Neural progenitor cell (in vitro differentiated cells): ENCODE results near the gene SRRM5. TPM values are rescaled to one million over a fixed set of nuclear protein-coding genes. Genes with fewer than 3 reads are reported as not detected.
A peak's percentile ranks its signal among the peaks of the same experiment; 100 is the strongest.

Experiments
- DNase-seq: peaks from one replicate; pipeline ENCODE4 v3.0.0-alpha.2; 2016; ENCODE audit warnings: low spot score
- H2AFZ ChIP-seq: fragments of 200-600 bp; sonication (generic); replicated peaks from 2 replicates; pipeline ENCODE4 v1.6.1; 2016; ENCODE audit warnings: antibody characterized with exemption
- H3F3A ChIP-seq: fragments of 200-600 bp; sonication (generic); 2 replicates; pipeline ENCODE4 v1.6.1; 2016; ENCODE audit warnings: antibody characterized with exemption, low read depth
- H3K27ac ChIP-seq: fragments of 200-600 bp; sonication (generic); 2 replicates; pipeline ENCODE4 v1.5.1; 2016; ENCODE audit warnings: mild to moderate bottlenecking
- H3K27me3 ChIP-seq: fragments of 200-600 bp; sonication (generic); 2 replicates; pipeline ENCODE4 v1.6.1; 2016; ENCODE audit warnings: mild to moderate bottlenecking, moderate library complexity
- H3K36me3 ChIP-seq: fragments of 200-600 bp; sonication (generic); 2 replicates; pipeline ENCODE4 v1.5.1; 2016
- H3K4me1 ChIP-seq: fragments of 200-600 bp; sonication (generic); 2 replicates; pipeline ENCODE4 v1.6.1; 2016; ENCODE audit warnings: mixed run types
- H3K4me2 ChIP-seq: fragments of 200-600 bp; sonication (generic); 2 replicates; pipeline ENCODE4 v1.6.1; 2016
- H3K4me3 ChIP-seq: fragments of 200-600 bp; sonication (generic); 2 replicates; pipeline ENCODE4 v1.5.1; 2016
- H3K79me2 ChIP-seq: fragments of 200-600 bp; sonication (generic); 2 replicates; pipeline ENCODE4 v1.6.1; 2016; ENCODE audit warnings: low read depth
- H3K9ac ChIP-seq: fragments of 200-600 bp; sonication (generic); 2 replicates; pipeline ENCODE4 v1.6.1; 2016
- H3K9me3 ChIP-seq: fragments of 200-600 bp; sonication (generic); 2 replicates; pipeline ENCODE4 v1.5.1; 2016; ENCODE audit warnings: low read depth
- H4K20me1 ChIP-seq: fragments of 200-600 bp; sonication (generic); 2 replicates; pipeline ENCODE4 v1.6.1; 2016; ENCODE audit warnings: low read depth
- H3K27ac Mint-ChIP-seq: 3 replicates; pipeline ENCODE4 v1.8.0; 2021; ENCODE audit warnings: mixed read lengths
- H3K27me3 Mint-ChIP-seq: 2 replicates; pipeline ENCODE4 v1.8.0; 2022; ENCODE audit warnings: low read depth, mild to moderate bottlenecking, inconsistent platforms, moderate library complexity, mixed read lengths; ENCODE audit not compliant: insufficient read depth
- H3K36me3 Mint-ChIP-seq: 3 replicates; pipeline ENCODE4 v1.8.0; 2021; ENCODE audit warnings: mixed read lengths
- H3K4me1 Mint-ChIP-seq: 3 replicates; pipeline ENCODE4 v1.8.0; 2021; ENCODE audit warnings: mixed read lengths
- H3K4me3 Mint-ChIP-seq: 3 replicates; pipeline ENCODE4 v1.8.0; 2021; ENCODE audit warnings: mild to moderate bottlenecking, moderate library complexity, mixed read lengths
- H3K9me3 Mint-ChIP-seq: 3 replicates; pipeline ENCODE4 v1.8.0; 2020; ENCODE audit warnings: mixed read lengths
- EZH2 ChIP-seq: fragments of 200-600 bp; sonication (generic); IDR thresholded peaks from 2 replicates; pipeline ENCODE4 v1.6.1; 2017; ENCODE audit warnings: antibody characterized with exemption, mild to moderate bottlenecking, moderate library complexity
- EZH2phosphoT487 ChIP-seq: fragments of 200-600 bp; sonication (generic); IDR thresholded peaks from 2 replicates; pipeline ENCODE4 v1.6.1; 2017; ENCODE audit warnings: antibody characterized with exemption
- total RNA-seq: library from RNA; depleted of rRNA; stranded (reverse); fragments of >200 nt; gene quantifications from 2 replicates; pipeline ENCODE4 v1.2.3, GENCODE V29; 2015; ENCODE audit warnings: low replicate concordance
- TF ChIP-seq, protein P1 (sequence below): fragments of 200-600 bp; sonication (generic); IDR thresholded peaks from 2 replicates; pipeline ENCODE4 v1.5.1; 2017; ENCODE audit warnings: antibody characterized with exemption, mild to moderate bottlenecking

Gene SRRM5
- total RNA-seq, 1 donor from 2014 or later = not detected

DNA sequence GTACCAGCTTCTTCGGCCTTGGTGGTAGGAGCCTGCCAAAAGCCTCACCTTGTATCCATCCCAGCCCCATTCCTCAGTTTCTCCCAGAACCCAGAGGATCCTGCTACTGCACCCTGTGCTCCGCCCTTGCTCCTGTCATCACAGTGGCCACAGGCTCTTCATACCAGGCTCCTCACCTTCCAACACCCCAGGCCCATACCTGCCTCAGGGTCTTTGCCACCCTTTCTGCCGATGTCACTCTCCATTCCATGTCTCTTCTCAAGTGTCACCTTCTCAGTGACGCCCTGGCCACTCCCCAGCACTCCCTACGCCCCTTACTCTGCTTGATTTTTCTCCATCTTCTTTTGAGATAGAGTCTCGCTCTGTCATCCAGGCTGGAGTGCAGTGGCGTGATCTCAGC is 2.0 kb upstream of the SRRM5 start:
- Mint-ChIP-seq H3K27ac (no peak overlapping the region), H3K9me3 (no peaks in the 10 kb centered on the region), H3K27me3 (peaks cover 3% of the 10 kb centered on the region), H3K36me3 (peaks cover 35% of the 10 kb centered on the region), H3K4me3 (no peak overlapping the region), H3K4me1 (peaks cover 12% of the 10 kb centered on the region)
- TF ChIP-seq EZH2phosphoT487 (no peak), EZH2 (no peak)
- H3K36me3 ChIP-seq = no peaks in the 10 kb centered on the region
- H3K79me2 ChIP-seq = peaks cover 43% of the 10 kb centered on the region
- H3K4me3 ChIP-seq = no peak overlapping the region
- no peaks in the 10 kb centered on the region for H3K9me3 ChIP-seq
- H3K4me1 ChIP-seq = no peaks in the 10 kb centered on the region
- H3F3A ChIP-seq = no peaks in the 10 kb centered on the region
- no peak overlapping the region for H3K4me2 ChIP-seq
- H3K27me3 ChIP-seq = no peaks in the 10 kb centered on the region
- H2AFZ ChIP-seq = no peak overlapping the region
- H4K20me1 ChIP-seq = peaks cover 6% of the 10 kb centered on the region
- H3K9ac ChIP-seq = no peak overlapping the region
- H3K27ac ChIP-seq = no peak overlapping the region
- DNase-seq = no peak

DNA sequence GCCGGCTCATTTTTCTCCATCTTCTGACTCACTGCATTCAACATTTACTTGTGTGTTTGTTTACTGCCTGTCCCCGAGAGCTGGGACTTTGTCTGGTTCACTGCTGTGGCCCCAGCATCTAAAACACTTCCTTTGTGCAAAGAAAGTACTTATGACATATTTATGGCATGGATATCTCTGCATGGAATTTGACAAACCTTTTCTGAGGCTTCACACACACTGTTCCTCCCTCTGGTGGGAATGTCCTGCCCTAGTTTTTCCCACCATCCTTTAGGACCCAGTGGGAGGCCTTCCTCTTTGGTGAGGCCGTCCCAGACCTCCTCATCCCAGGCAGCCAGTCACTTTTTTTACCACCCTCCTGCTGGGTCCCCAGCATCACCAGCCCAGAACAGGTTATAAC is 1.4 kb upstream of the SRRM5 start:
- no peak overlapping the region for H3K4me3 ChIP-seq
- H3K9ac ChIP-seq = peak overlapping the region; percentile 49
- Mint-ChIP-seq H3K27me3 (peaks cover 2% of the 10 kb centered on the region), H3K27ac (peak overlapping the region; percentile 28), H3K4me3 (no peak overlapping the region), H3K9me3 (no peaks in the 10 kb centered on the region), H3K36me3 (peaks cover 35% of the 10 kb centered on the region), H3K4me1 (peaks cover 12% of the 10 kb centered on the region)
- H3K79me2 ChIP-seq = peaks cover 49% of the 10 kb centered on the region
- H3K27me3 ChIP-seq = no peaks in the 10 kb centered on the region
- H4K20me1 ChIP-seq = peaks cover 6% of the 10 kb centered on the region
- H3K27ac ChIP-seq = no peak overlapping the region
- H3K36me3 ChIP-seq = no peaks in the 10 kb centered on the region
- no peaks in the 10 kb centered on the region for H3K9me3 ChIP-seq
- no peak overlapping the region for H2AFZ ChIP-seq
- H3K4me2 ChIP-seq = no peak overlapping the region
- TF ChIP-seq EZH2 = no peak
- TF ChIP-seq EZH2phosphoT487 = no peak
- TF ChIP-seq, protein P1, sequence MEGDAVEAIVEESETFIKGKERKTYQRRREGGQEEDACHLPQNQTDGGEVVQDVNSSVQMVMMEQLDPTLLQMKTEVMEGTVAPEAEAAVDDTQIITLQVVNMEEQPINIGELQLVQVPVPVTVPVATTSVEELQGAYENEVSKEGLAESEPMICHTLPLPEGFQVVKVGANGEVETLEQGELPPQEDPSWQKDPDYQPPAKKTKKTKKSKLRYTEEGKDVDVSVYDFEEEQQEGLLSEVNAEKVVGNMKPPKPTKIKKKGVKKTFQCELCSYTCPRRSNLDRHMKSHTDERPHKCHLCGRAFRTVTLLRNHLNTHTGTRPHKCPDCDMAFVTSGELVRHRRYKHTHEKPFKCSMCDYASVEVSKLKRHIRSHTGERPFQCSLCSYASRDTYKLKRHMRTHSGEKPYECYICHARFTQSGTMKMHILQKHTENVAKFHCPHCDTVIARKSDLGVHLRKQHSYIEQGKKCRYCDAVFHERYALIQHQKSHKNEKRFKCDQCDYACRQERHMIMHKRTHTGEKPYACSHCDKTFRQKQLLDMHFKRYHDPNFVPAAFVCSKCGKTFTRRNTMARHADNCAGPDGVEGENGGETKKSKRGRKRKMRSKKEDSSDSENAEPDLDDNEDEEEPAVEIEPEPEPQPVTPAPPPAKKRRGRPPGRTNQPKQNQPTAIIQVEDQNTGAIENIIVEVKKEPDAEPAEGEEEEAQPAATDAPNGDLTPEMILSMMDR = no peak
- H3K4me1 ChIP-seq = no peaks in the 10 kb centered on the region
- no peak for DNase-seq
- H3F3A ChIP-seq = no peaks in the 10 kb centered on the region

DNA sequence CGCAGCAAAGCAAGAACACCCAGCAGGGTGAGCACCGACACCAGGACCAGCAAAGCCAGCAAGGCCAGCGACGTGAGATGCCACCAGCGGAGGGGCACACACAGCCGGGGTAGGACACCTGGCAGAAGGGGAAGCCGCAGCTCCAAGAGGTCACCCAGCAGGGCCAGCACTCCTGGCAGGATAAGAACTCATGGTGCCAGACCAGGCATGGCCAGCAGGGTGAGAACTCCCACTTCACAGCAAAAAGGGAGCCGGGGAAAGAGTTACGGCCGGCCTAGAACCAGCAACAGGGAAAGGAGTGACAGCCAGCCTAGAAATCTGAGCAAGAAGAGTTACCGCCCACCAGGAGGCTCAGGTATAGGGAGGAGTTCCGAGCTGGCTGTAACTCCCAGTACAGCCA is 486 bp downstream of the SRRM5 start:
- peaks cover 68% of the 10 kb centered on the region for H3K79me2 ChIP-seq

DNA sequence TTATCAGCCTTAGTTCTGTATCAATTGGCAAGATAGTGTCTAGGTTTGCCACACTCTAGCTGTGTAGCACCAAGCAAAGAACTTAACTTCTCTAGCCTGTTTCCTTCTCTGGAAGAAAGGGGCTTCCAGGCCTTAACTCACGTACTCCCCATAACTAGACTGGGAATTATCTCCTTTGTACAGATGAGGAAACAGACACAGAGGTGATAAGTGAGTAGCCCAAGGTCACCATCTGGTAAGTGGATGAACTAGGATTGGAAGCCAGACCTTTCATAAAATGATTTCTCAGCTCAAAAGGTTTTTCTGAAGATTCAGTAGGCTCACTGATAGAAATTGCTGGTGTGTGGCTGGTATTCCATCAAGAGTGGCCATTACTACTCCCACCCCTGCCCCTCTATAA is 4.4 kb downstream of the SRRM5 start:
- Histone ChIP-seq H3F3A (peaks cover 29% of the 10 kb centered on the region), H3K4me3 (no peak overlapping the region), H3K27me3 (no peaks in the 10 kb centered on the region), H3K36me3 (no peaks in the 10 kb centered on the region), H4K20me1 (no peaks in the 10 kb centered on the region), H3K79me2 (peaks cover 83% of the 10 kb centered on the region), H3K9me3 (no peaks in the 10 kb centered on the region), H3K27ac (no peak overlapping the region), H3K9ac (no peak overlapping the region), H3K4me2 (no peak overlapping the region), H3K4me1 (peaks cover 11% of the 10 kb centered on the region), H2AFZ (no peak overlapping the region)
- TF ChIP-seq EZH2 (no peak), EZH2phosphoT487 (no peak)
- TF ChIP-seq, protein P1 = no peak
- H3K36me3 Mint-ChIP-seq = peaks cover 29% of the 10 kb centered on the region
- no peak for DNase-seq
- H3K27me3 Mint-ChIP-seq = peaks cover 5% of the 10 kb centered on the region
- H3K4me1 Mint-ChIP-seq = peaks cover 25% of the 10 kb centered on the region
- no peak overlapping the region for H3K4me3 Mint-ChIP-seq
- H3K27ac Mint-ChIP-seq = no peak overlapping the region
- no peaks in the 10 kb centered on the region for H3K9me3 Mint-ChIP-seq

More for the DNA sequence above, 486 bp downstream of the SRRM5 start:
- TF ChIP-seq EZH2phosphoT487 (no peak), EZH2 (no peak)
- TF ChIP-seq, protein P1 = no peak
- no peak overlapping the region for H3K4me3 Mint-ChIP-seq
- no peak for DNase-seq
- Histone ChIP-seq H3K4me3 (no peak overlapping the region), H3K9me3 (no peaks in the 10 kb centered on the region), H3K9ac (no peak overlapping the region), H4K20me1 (peaks cover 6% of the 10 kb centered on the region), H2AFZ (no peak overlapping the region), H3F3A (no peaks in the 10 kb centered on the region), H3K4me2 (no peak overlapping the region), H3K27me3 (no peaks in the 10 kb centered on the region), H3K4me1 (no peaks in the 10 kb centered on the region), H3K36me3 (no peaks in the 10 kb centered on the region), H3K27ac (no peak overlapping the region)
- H3K27ac Mint-ChIP-seq = no peak overlapping the region
- H3K9me3 Mint-ChIP-seq = no peaks in the 10 kb centered on the region
- H3K27me3 Mint-ChIP-seq = peaks cover 2% of the 10 kb centered on the region
- peaks cover 31% of the 10 kb centered on the region for H3K36me3 Mint-ChIP-seq
- peaks cover 12% of the 10 kb centered on the region for H3K4me1 Mint-ChIP-seq
